HG03097 (cell line): ENCODE measurements around the gene HSPA1B.
A peak's percentile ranks its signal among the peaks of the same experiment; 100 is the strongest.
"Not testable (repeated sequence)": the region's sequence is repeated elsewhere in the genome, so short reads cannot be mapped to it uniquely, and the experiment has no call there.

Experiments
- ATAC-seq: cut with Tn5 transposase; IDR thresholded peaks from one replicate; pipeline ENCODE4 v1.9.1; 2021; ENCODE audit not compliant: unreplicated experiment, low FRiP score

HSPA1B gene

DNA sequence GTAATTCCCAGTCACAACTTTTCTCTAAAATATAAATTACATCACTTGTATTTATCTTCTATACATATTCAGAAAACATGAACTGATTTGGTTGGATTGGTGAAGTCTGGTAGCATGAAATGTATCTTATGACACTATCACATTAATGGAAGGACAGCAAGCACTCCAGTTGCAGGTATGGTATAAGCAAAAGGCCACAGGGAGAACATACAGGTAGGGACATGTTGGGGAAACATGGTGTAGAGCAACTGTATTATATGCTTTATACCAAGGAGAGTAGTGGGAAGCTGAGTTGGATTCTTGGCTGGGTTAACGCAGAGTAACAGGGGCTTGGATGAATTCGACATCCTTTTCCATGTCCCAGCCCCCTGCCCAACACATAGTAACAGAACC lies 30.5 kb upstream of the HSPA1B start:
- ATAC-seq: no peak

DNA sequence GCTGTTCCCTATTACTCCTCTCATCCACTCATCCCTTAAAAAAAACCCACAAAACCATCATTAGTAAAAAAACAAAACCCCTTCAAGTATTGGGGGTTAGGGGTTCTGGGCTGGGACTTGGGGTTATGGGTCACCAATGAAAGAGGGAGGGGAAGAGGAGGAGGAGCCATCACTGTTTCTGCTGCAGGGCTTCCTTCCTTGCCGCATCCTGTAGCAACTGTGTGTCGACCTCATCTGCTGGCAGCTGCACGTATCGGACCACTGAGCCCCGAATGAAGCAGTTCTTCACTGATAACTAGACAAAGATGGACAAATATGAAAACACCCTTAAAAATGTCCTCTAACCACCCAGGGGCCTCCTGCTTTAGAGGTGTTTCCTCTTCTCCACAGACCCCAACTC lies 29.9 kb upstream of the HSPA1B start:
- ATAC-seq: no peak

DNA sequence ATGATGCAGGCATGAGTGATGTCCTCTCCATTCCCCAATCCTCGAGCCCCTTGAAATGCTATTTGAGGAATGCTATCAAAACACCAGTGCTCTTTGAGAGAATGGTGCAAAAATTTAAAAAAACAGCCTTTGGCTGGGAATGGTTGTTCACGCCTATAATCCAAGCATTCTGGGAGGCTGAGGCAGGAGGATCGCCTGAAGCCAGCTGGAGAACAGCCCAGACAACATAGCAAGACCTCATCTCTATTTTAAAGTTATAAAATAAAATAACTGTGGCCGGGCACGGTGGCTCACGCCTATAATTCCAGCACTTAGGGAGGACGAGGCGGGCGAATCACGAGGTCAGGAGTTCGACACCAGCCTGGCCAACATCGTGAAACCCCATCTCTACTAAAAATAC lies 27.8 kb upstream of the HSPA1B start:
- ATAC-seq: no peak

DNA sequence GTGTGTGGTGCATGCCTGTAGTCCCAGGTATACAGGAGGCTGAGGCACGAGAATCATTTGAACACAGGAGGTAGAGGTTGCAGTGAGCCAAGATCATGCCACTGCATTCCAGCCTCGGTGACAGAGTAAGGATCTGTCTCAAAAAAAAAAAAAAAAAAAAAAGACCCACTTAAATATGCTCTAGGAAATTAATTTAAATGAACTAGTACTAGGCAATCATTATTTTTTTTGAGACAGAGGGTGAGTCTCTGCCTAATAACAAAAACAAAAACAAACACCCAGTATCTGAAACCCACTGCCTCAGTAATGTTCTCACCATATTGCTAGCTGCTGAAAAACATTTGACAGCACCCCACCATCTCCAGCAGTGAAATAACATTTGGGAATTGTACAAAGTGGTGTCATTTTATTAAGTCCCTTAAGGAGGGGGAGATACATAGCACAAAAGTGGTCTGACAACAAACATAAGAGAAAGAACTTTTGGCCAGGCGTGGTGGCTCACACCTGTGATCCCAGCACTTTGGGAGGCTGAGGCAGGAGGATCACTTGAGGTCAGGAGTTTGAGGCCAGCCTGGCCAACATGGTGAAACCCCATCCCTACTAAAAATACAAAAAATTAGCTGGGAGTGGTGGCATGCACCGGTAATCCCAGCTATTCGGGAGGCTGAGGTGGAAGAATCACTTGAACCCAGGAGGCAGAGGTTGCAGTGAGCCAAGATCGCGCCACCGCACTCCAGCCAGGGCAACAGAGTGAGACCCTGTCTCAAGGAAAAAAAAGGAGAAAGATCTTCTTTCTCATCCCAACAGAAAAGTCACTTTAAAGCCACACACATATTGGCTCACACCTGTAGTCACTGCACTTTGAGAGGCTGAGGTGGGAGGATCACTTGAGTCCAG lies 26.3 kb upstream of the HSPA1B start:
- ATAC-seq: not testable (repeated sequence)

DNA sequence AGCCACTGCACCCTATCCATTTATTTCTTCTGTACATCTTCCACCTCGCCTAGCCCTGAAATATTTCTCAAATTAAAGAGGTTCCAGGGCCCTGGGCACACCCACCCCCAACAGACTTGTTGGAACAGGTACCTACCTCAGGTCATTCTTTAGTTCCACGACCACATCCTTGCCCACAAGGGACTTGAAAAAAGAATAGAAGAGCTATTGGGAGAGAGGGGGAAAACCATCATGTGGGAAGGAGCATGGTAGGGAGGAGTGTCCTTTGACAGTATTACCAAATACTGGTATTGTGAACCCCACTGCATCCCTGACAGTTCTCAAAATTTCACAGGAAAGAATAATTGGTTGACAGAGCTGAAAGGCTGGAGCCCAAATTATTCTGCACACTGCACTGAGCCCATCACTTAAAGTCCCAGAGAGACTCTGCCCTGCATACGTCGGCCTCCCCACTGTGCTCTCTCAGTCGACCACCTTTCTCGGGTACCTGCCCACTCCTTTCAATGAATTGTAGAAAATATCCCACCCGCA lies 21.5 kb upstream of the HSPA1B start:
- ATAC-seq: peak; percentile 13

- peak; percentile 89 for ATAC-seq
Measured at GRCh38 chr6:31806470-31807272, 20.9 kb upstream of the HSPA1B start, which contains the start of gene LSM2. Gene LSM2, minus strand, starts transcription at chr6:31806966. Its CDS starts 209 bp downstream, at chr6:31806757.

DNA sequence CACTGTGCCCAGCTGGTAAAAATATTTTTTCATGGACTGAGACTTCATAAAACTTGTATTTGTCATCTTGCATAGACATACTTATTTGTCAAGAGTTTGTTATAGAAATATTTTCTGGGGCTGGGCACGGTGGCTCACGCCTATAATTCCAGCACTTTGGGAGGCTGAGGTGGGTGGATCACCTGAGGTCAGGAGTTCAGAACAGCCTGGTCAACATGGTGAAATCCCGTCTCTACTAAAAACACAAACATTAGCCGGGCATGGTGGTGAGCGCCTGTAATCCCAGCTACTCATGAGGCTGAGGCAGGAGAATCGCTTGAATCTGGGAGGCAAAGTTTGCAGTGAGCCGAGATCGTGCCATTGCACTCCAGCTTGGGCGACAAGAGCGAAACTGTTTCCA lies 18.9 kb upstream of the HSPA1B start:
- ATAC-seq: not testable (repeated sequence)

- no peak for ATAC-seq
Measured at GRCh38 chr6:31811645-31812044, 15.9 kb upstream of the HSPA1B start.

DNA sequence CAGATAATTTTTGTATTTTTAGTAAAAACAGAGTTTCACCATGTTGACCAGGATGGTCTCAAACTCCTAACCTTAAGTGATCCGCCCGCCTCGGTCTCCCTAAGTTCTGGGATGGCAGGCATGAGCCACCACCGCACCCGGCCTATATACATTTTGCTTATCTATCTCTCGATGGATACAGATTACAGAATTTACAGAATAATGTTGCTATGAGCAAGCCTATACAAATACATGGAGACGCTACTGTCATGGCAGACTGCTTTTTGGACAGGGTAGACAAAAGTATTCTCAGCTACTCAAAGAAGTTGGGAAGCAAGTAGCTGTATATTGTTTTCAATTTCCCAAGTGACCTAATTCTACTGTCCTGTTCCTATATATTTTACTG lies 14.1 kb upstream of the HSPA1B start:
- ATAC-seq: no peak

- ATAC-seq: no peak
Measured at GRCh38 chr6:31814677-31815024, 12.9 kb upstream of the HSPA1B start.

- ATAC-seq: peak; percentile 41
Measured at GRCh38 chr6:31815025-31815838, 12.3 kb upstream of the HSPA1B start, which contains the start of the genes HSPA1A and HSPA1L. Gene HSPA1A, plus strand, starts transcription at chr6:31815543. Its CDS starts 214 bp downstream, at chr6:31815757. Gene HSPA1L, minus strand, starts transcription at chr6:31815283. Its CDS starts 3,311 bp downstream, at chr6:31811972.

DNA sequence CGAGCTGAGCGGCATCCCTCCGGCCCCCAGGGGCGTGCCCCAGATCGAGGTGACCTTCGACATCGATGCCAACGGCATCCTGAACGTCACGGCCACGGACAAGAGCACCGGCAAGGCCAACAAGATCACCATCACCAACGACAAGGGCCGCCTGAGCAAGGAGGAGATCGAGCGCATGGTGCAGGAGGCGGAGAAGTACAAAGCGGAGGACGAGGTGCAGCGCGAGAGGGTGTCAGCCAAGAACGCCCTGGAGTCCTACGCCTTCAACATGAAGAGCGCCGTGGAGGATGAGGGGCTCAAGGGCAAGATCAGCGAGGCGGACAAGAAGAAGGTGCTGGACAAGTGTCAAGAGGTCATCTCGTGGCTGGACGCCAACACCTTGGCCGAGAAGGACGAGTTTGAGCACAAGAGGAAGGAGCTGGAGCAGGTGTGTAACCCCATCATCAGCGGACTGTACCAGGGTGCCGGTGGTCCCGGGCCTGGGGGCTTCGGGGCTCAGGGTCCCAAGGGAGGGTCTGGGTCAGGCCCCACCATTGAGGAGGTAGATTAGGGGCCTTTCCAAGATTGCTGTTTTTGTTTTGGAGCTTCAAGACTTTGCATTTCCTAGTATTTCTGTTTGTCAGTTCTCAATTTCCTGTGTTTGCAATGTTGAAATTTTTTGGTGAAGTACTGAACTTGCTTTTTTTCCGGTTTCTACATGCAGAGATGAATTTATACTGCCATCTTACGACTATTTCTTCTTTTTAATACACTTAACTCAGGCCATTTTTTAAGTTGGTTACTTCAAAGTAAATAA lies 10.2 kb upstream of the HSPA1B start:
- ATAC-seq: not testable (repeated sequence)

DNA sequence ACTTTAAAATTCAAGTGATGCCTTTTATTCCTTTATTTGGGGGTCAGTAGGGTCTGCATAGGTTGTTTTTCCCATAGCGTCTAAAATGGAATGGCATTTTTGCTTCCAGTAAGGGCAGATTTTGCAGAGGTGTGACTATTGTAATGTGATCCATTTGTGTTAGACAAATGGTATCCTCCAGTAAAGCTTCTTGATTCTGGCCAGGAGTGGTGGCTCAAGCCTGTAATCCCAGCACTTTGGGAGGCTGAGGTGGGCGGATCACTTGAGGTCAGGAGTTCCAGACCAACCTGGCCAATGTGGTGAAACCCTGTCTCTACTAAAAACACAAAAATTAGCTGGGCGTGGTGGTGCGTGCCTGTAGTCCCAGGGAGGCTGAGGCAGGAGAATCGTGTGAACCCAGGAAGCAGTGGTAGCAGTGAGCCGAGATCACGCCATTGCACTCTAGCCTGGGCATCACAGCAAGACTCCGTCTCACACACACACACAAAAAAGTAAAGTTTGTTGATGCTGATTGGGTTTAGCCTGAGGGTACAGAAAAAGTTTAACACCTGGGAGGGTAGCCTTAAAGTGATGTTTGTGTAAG lies 9.5 kb upstream of the HSPA1B start:
- ATAC-seq: not testable (repeated sequence)

GRCh38 chr6:31819871-31820299 lies 7.7 kb upstream of the HSPA1B start:
- no peak for ATAC-seq

GRCh38 chr6:31820399-31820798 lies 7.1 kb upstream of the HSPA1B start:
- not testable (repeated sequence) for ATAC-seq

DNA sequence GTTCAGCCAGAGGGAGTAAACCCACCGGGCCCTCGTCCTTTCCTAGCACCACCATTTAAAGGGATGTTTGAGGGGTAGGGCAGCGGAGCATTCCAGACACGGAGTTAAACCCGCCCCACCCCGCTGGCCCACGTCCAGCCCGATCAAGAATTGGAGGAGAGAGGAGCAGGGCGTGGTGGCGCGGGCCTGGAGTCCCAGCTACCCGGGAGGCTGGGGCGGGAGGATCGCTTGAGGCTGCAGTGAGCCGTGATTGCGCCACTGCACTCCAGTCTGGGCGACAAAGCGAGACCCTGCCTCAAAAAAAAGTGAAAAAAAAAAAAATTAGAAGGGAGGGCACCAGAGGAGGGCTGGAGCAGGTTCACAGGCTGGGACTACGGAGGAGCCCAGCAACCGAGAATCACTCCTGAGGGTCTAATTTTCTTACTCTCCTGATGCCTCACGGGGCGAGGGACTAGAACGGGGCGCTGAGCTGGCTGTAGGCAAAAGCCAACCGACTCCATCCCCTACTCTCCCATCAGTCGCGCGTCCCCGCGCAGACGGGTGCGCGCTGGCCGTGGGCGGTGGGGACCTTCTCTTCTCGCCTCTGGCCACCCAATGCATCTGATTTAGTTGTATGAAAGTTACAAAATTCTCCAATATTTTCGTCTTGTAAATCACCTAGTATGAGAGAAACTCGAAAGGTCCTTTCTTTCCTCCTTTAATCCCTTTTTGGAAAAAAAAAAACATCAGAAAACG lies 6.1 kb upstream of the HSPA1B start:
- no peak for ATAC-seq

DNA sequence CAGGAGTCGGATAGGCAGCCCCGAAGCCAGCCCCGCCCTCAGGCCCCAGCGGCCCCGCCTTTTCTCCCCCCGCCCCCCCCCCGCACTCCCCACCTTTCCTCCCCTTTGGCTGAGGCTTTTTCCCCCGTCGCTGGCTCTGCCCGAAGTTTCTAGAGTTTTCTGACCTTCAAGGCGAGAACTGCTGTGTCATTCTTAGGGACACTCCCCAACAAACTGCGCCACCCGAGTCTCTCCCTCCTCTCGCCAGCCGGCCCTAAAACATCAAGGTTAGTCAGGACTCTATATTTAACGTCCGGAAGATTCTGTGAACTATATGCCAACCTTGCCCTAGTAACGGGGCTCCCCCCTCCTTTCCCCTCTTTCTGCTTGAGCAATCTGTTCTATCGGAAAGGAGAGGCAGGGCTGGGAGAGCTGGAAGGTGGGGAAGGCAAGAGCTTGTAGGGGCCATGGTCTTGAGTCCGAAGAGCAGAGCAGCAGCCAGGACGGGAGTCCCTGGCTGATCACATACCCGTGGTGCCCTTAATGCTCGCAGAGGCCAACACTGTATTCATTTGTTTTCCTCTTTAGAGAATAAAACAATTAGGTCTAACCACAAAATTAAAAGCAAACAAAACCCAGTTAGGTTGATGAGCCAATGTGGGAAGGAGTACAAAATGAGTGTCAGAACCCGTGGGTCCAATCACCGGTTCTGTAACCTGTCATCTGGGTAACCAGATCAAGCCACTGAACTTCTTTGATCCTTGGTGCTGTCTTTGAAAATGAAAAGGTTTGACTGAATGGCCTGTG lies 5.3 kb upstream of the HSPA1B start:
- ATAC-seq: no peak
